ENCODE results near the gene ACSM3.

The ACSM3 gene

DNA sequence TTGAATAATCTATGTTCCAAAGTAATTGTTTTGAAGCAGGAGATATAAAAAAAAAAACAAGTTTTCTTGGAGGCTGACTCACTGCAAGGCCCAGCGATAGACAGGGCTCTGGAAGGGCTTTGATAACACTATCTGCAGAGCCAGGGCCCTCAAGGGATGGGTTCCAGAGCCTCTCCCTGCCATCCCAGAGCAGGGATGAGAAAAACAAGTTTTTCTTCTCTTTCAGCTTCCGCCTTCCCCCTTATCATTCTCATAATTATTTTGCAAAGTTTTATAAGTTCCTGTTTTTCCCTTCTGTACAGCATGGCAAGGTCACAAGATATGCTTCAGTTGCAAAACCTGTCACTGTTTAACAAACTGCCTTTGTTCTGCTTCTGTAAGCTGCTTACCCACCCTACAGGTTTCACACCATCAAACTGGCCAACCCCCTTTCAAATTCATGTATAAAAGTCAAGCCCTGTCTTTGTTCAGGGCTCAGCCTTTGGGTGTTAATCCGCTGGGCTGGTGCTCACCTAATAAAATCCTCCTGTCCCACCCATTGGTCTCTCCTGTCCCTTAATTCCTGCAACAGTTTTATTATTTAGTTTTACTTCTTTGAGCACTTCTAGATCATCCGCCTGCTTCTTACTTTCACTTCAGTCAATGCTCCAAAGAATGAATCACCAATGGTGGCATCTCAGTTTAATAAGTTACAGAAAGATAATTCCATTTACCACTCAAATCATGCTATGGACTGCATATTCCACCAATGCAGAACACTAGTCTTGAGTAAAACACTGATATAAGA is 16.6 kb upstream of the ACSM3 start:
- no peaks in the 10 kb centered on the region for H3F3A ChIP-seq (ENCODE audit: low read depth)
- H3K4me2 ChIP-seq (ENCODE audit: low read depth, low read length, poor library complexity, severe bottlenecking) = no peak overlapping the region
- no peak overlapping the region for H3K9ac ChIP-seq (ENCODE audit: low read depth, low read length, poor library complexity, severe bottlenecking)
- no peaks in the 10 kb centered on the region for H3K9me2 ChIP-seq (replicated peaks; ENCODE audit: low read depth, low read length)
- H3K4me1 ChIP-seq (ENCODE audit: insufficient read depth, low read length, poor library complexity, severe bottlenecking) = no peaks in the 10 kb centered on the region
- TF ChIP-seq EZH2phosphoT487 (IDR thresholded peaks at IDR 0.05; ENCODE audit: borderline replicate concordance) = no peak
- TF ChIP-seq, protein P1, sequence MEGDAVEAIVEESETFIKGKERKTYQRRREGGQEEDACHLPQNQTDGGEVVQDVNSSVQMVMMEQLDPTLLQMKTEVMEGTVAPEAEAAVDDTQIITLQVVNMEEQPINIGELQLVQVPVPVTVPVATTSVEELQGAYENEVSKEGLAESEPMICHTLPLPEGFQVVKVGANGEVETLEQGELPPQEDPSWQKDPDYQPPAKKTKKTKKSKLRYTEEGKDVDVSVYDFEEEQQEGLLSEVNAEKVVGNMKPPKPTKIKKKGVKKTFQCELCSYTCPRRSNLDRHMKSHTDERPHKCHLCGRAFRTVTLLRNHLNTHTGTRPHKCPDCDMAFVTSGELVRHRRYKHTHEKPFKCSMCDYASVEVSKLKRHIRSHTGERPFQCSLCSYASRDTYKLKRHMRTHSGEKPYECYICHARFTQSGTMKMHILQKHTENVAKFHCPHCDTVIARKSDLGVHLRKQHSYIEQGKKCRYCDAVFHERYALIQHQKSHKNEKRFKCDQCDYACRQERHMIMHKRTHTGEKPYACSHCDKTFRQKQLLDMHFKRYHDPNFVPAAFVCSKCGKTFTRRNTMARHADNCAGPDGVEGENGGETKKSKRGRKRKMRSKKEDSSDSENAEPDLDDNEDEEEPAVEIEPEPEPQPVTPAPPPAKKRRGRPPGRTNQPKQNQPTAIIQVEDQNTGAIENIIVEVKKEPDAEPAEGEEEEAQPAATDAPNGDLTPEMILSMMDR (conservative IDR thresholded peaks at IDR 0.05; ENCODE audit: low read length) = no peak
- no peak overlapping the region for H2AFZ ChIP-seq (ENCODE audit: low read length)
- H3K9me3 ChIP-seq (ENCODE audit: insufficient read depth, low read depth, low read length) = peaks cover 13% of the 10 kb centered on the region; the same call in 1 of the 2 replicates
- no peaks in the 10 kb centered on the region for H3K27me3 ChIP-seq (ENCODE audit: insufficient read depth, low read length, poor library complexity, severe bottlenecking)
- H3K79me2 ChIP-seq (ENCODE audit: insufficient read depth, low read length) = no peaks in the 10 kb centered on the region
- no peaks in the 10 kb centered on the region for H4K20me1 ChIP-seq (ENCODE audit: insufficient read depth, low read length, poor library complexity, severe bottlenecking)
- no peak overlapping the region for H3K4me3 ChIP-seq (ENCODE audit: low read length, poor library complexity, severe bottlenecking)
- H3K36me3 ChIP-seq (ENCODE audit: insufficient read depth, low read length) = no peaks in the 10 kb centered on the region

DNA sequence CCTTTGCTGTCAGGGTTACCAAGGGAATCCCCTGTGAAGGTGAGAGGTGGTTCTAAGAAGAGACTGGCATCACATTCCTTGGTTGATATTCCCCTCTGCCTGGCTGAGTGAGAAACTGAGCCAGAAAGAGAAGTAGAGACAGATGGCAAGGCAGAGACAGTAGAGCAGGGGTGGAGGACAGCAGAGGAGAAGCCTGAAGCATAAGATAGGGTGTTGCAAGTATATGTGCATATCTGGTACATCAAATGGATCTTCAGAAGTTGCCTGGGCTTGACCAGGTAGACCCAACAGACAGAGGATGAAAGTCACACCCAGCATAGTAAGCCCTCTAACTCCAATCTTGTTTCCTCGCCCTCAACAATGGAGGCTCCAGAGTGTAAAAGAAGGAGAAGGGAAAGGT is 14.3 kb upstream of the ACSM3 start:
- Histone ChIP-seq H3K4me3 (ENCODE audit: low read length, poor library complexity, severe bottlenecking) (no peak overlapping the region), H3K4me1 (ENCODE audit: insufficient read depth, low read length, poor library complexity, severe bottlenecking) (no peaks in the 10 kb centered on the region), H4K20me1 (ENCODE audit: insufficient read depth, low read length, poor library complexity, severe bottlenecking) (no peaks in the 10 kb centered on the region), H3K36me3 (ENCODE audit: insufficient read depth, low read length) (no peaks in the 10 kb centered on the region), H3K9me2 (replicated peaks; ENCODE audit: low read depth, low read length) (no peaks in the 10 kb centered on the region), H3K9ac (ENCODE audit: low read depth, low read length, poor library complexity, severe bottlenecking) (no peak overlapping the region), H3K79me2 (ENCODE audit: insufficient read depth, low read length) (no peaks in the 10 kb centered on the region), H2AFZ (ENCODE audit: low read length) (no peak overlapping the region), H3K27me3 (ENCODE audit: insufficient read depth, low read length, poor library complexity, severe bottlenecking) (no peaks in the 10 kb centered on the region), H3F3A (ENCODE audit: low read depth) (no peaks in the 10 kb centered on the region), H3K4me2 (ENCODE audit: low read depth, low read length, poor library complexity, severe bottlenecking) (no peak overlapping the region), H3K9me3 (ENCODE audit: insufficient read depth, low read depth, low read length) (peaks cover 13% of the 10 kb centered on the region; the same call in 1 of the 2 replicates)
- TF ChIP-seq, protein P1 (conservative IDR thresholded peaks at IDR 0.05; ENCODE audit: low read length) = no peak
- no peak for TF ChIP-seq EZH2phosphoT487 (IDR thresholded peaks at IDR 0.05; ENCODE audit: borderline replicate concordance)

DNA sequence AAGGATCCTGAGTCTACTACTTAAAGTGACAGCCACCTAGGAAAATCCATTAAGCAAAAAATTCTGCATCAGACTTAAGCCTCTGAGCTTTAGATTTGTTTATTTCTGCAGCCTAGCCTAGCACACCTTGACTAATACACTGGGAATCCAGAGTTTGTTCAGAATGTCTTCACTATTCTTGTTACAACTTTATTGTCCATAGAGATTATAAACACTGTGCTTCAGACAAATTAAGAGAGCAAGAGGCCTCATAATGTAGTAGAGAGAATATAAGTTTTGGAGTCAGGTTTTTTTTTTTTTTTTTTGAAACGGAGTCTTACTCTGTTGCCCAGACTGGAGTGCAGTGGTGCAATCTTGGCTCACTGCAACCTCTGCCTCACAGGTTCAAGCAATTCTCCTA is 13.3 kb upstream of the ACSM3 start:
- Histone ChIP-seq H3K4me1 (ENCODE audit: insufficient read depth, low read length, poor library complexity, severe bottlenecking) (no peaks in the 10 kb centered on the region), H3F3A (ENCODE audit: low read depth) (no peaks in the 10 kb centered on the region), H3K36me3 (ENCODE audit: insufficient read depth, low read length) (no peaks in the 10 kb centered on the region), H3K4me3 (ENCODE audit: low read length, poor library complexity, severe bottlenecking) (no peak overlapping the region), H2AFZ (ENCODE audit: low read length) (no peak overlapping the region), H3K4me2 (ENCODE audit: low read depth, low read length, poor library complexity, severe bottlenecking) (no peak overlapping the region), H3K79me2 (ENCODE audit: insufficient read depth, low read length) (no peaks in the 10 kb centered on the region), H3K9ac (ENCODE audit: low read depth, low read length, poor library complexity, severe bottlenecking) (no peak overlapping the region), H3K27me3 (ENCODE audit: insufficient read depth, low read length, poor library complexity, severe bottlenecking) (no peaks in the 10 kb centered on the region), H4K20me1 (ENCODE audit: insufficient read depth, low read length, poor library complexity, severe bottlenecking) (no peaks in the 10 kb centered on the region), H3K9me2 (replicated peaks; ENCODE audit: low read depth, low read length) (no peaks in the 10 kb centered on the region), H3K9me3 (ENCODE audit: insufficient read depth, low read depth, low read length) (peaks cover 13% of the 10 kb centered on the region; the same call in 1 of the 2 replicates)
- TF ChIP-seq, protein P1 (conservative IDR thresholded peaks at IDR 0.05; ENCODE audit: low read length) = no peak
- no peak for TF ChIP-seq EZH2phosphoT487 (IDR thresholded peaks at IDR 0.05; ENCODE audit: borderline replicate concordance)

Data from Loucy (cell line).